ENCODE results near the gene TNRC6B. TPM values are rescaled to one million over a fixed set of nuclear protein-coding genes. Genes with fewer than 3 reads are reported as not detected.
A peak's percentile ranks its signal among the peaks of the same experiment; 100 is the strongest.

TNRC6B gene
- polyA plus RNA-seq, 1 donor from 2014 or later = 7.6 TPM

GRCh38 chr22:40345815-40346184 is 168.1 kb downstream of the TNRC6B start:
- TF ChIP-seq MXI1 (conservative IDR thresholded peaks at IDR 0.05; ENCODE audit: poor library complexity, severe bottlenecking) (no peak), EP300 (conservative IDR thresholded peaks at IDR 0.05; ENCODE audit: poor library complexity, severe bottlenecking) (no peak), CTCF (IDR thresholded peaks at IDR 0.05; ENCODE audit: poor library complexity, severe bottlenecking) (no peak), TAF1 (IDR thresholded peaks at IDR 0.05; ENCODE audit: low read depth) (no peak), POLR2AphosphoS5 (IDR thresholded peaks at IDR 0.05) (no peak)
- no peaks in the 10 kb centered on the region for H3K9me3 ChIP-seq (ENCODE audit: low read length)
- H3K9ac ChIP-seq (ENCODE audit: low read length) = peak overlapping the region; percentile 74
- no peaks in the 10 kb centered on the region for H3F3A ChIP-seq (ENCODE audit: insufficient read depth, low read length, poor library complexity, severe bottlenecking)
- H4K20me1 ChIP-seq (ENCODE audit: insufficient read depth) = no peaks in the 10 kb centered on the region
- no peaks in the 10 kb centered on the region for H3K36me3 ChIP-seq (ENCODE audit: insufficient read depth, low read length)
- H3K9me2 ChIP-seq (ENCODE audit: insufficient read depth, low read length) = no peaks in the 10 kb centered on the region
- peak overlapping the region; percentile 91 for H3K4me3 ChIP-seq (ENCODE audit: low read length)
- peaks cover 17% of the 10 kb centered on the region for H3K79me2 ChIP-seq (replicated peaks; ENCODE audit: insufficient read depth, low read length)
- H3K27me3 ChIP-seq (ENCODE audit: insufficient read depth, low read depth, low read length) = no peaks in the 10 kb centered on the region
- peak overlapping the region; percentile 74 for H3K27ac ChIP-seq (ENCODE audit: low read length)
- peak overlapping the region; percentile 55 for H3K4me2 ChIP-seq (ENCODE audit: low read length)
- H2AFZ ChIP-seq (ENCODE audit: low read depth, low read length) = peak overlapping the region; percentile 70

GRCh38 chr22:40346185-40347118 is 168.7 kb downstream of the TNRC6B start, which contains the start of gene ADSL:
Gene ADSL (plus strand): TSS chr22:40346500. CDS start chr22:40346559, 59 bp downstream.
- no peaks in the 10 kb centered on the region for H4K20me1 ChIP-seq (ENCODE audit: insufficient read depth)
- peaks cover 17% of the 10 kb centered on the region for H3K79me2 ChIP-seq (replicated peaks; ENCODE audit: insufficient read depth, low read length)
- peak within 1 kb of the TSS; percentile 74 for H3K27ac ChIP-seq (ENCODE audit: low read length)
- H2AFZ ChIP-seq (ENCODE audit: low read depth, low read length) = peak within 1 kb of the TSS; percentile 70
- H3K4me2 ChIP-seq (ENCODE audit: low read length) = peak within 1 kb of the TSS; percentile 89
- no peaks in the 10 kb centered on the region for H3F3A ChIP-seq (ENCODE audit: insufficient read depth, low read length, poor library complexity, severe bottlenecking)
- no peaks in the 10 kb centered on the region for H3K9me3 ChIP-seq (ENCODE audit: low read length)
- H3K4me3 ChIP-seq (ENCODE audit: low read length) = peak within 1 kb of the TSS; percentile 91
- no peaks in the 10 kb centered on the region for H3K27me3 ChIP-seq (ENCODE audit: insufficient read depth, low read depth, low read length)
- no peaks in the 10 kb centered on the region for H3K36me3 ChIP-seq (ENCODE audit: insufficient read depth, low read length)
- no peaks in the 10 kb centered on the region for H3K9me2 ChIP-seq (ENCODE audit: insufficient read depth, low read length)
- TF ChIP-seq RAD21 (conservative IDR thresholded peaks at IDR 0.05) (peak; percentile 31), SMC3 (conservative IDR thresholded peaks at IDR 0.05; ENCODE audit: poor library complexity) (peak; percentile 49), REST (IDR thresholded peaks at IDR 0.05; ENCODE audit: borderline replicate concordance) (peak; percentile 34), EZH2 (IDR thresholded peaks at IDR 0.05; ENCODE audit: borderline replicate concordance, insufficient read depth, low read length, poor library complexity, severe bottlenecking) (no peak), TAF1 (IDR thresholded peaks at IDR 0.05; ENCODE audit: low read depth) (peak; percentile 72), CTCF (IDR thresholded peaks at IDR 0.05; ENCODE audit: poor library complexity, severe bottlenecking) (peak; percentile 51), POLR2AphosphoS5 (IDR thresholded peaks at IDR 0.05) (peak; percentile 91), EP300 (conservative IDR thresholded peaks at IDR 0.05; ENCODE audit: poor library complexity, severe bottlenecking) (peak; percentile 43), MXI1 (conservative IDR thresholded peaks at IDR 0.05; ENCODE audit: poor library complexity, severe bottlenecking) (peak; percentile 94)
- H3K9ac ChIP-seq (ENCODE audit: low read length) = peak within 1 kb of the TSS; percentile 74

Data from neural cell (in vitro differentiated cells).